HG02885 (cell line): ENCODE data around the gene CCT7.
"Not testable (repeated sequence)": the region's sequence is repeated elsewhere in the genome, so short reads cannot be mapped to it uniquely, and the experiment has no call there.

Experiments
- ATAC-seq: cut with Tn5 transposase; IDR thresholded peaks from one replicate; pipeline ENCODE4 v1.9.1; 2021; ENCODE audit warnings: mild to moderate bottlenecking; ENCODE audit not compliant: unreplicated experiment, poor library complexity

The CCT7 gene

DNA sequence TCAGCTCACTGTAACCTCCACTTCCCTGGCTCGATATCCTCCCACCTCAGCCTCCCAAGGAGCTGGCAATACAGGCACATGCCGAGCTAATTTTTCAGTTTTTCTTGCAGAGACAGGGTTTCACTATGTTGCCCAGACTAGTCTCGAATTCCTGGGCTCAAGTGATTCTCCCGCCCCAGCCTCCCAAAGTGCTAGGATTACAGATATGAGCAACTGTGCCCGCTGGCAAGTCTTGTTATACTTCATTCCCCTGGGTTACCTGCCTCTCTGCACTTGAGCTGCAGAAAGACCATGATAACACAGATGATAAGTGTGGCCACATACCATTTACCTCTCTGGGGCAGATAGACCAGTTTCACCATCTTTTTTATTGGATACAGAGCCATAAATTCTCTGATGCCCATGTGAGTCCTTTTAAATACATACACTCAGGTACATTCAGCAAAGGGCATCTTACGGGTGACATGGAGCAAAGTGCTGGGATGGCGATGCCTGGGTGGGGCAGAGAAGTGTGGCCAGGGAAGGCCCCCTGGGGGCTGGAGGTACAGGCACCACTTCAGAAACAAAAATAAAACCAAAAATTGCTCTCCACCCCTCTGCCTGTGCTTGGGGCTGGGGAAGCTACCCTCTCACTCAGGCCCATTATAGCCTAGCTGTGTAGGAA lies 20.4 kb downstream of the CCT7 start:
- no peak for ATAC-seq

DNA sequence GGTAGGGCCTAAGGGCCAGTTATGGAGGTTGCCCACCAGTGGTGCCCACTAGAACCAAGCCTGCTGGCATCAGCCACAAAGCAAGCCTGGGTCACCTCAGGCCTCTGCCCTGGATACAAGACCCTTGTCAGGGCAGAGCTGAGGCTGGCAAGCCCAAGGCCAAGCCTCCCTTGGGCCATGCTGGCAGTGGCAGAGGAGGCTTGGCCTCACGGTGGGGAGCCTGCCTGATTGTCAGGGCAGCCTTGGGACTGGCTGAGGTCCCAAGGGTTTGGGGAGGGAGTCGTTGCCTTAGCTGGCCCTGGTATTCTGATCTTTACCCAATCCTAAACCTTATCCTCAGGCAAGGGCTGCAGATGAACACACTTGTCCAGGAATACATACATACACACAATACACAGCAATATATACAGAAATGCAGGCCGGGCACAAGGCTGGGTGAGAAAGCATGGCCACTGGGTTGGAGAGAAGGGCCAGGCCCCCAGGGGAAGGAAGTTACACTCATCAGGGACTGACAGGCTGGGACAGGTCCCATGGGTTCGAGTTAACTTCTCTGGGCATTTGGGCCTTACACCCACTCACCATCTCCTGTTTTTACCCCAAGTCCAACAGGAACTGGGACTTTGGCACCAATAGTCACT lies 21.0 kb downstream of the CCT7 start:
- no peak for ATAC-seq

DNA sequence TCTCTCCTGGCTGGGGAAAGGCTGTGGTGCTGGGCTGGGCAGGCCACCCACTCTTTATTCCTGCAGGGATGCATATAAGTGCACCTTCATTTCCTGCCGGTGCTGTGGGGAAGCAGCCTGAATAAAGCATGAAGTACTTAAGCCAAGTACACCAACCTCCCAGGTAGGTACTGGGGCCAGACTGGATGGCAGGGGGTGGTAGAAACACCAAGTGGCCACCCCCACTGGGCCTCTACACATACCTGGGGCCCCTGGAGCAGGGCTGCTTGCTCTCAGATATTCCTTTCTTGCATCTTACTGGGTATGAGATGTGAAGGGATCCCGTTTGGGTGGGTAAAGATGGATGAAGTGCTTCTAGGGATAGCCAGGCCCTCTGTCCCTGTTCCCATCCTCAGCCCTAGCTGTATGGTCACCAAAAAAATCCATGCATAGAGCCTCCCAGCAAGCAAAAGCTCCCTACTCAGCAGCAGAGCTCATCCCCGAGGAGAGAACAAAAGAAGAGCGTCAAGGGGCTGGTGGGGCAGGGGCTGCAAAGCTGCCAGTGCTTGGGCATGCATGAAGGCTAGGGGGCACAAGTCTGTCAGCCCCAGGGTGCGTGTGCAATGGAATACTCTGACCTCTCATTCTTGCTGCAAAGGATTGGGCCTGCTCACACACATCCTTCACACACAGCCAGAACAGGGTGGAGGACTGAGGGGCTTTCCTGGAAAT lies 22.0 kb downstream of the CCT7 start:
- no peak for ATAC-seq

DNA sequence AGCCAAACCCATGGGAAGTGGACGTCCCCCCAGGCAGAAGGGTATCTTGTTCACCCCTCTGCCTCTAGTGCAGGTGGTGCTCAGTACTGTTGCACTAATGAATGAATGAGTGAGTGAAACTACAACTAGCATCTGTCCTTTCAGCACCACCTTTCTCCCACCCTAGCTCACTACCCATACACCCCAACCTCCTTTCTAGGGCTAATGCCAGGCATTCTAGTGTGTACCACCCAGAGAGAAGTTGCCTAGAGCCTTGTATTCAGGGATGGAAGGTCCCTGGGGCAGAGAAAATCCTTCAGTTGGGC lies 22.5 kb downstream of the CCT7 start:
- ATAC-seq: no peak

DNA sequence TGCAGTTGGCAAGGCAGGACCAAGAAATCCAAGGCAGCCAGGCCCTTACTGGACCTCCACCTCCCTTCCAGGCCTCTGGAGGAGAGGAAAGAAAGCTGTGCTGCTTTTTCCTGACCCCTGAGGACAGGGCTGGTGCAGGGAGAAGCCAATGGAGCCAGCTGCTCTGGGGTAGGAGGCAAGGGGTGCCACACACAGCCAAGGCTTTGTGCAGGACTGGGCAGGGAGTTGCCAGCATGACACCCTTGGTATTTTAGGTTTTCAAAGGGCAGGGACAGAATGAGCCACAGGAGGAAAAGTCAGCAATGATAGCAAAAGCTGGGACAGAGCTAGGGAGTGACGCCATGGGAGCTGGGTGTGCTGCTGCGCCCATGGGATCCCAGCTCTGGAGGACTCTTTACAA lies 22.9 kb downstream of the CCT7 start:
- no peak for ATAC-seq

DNA sequence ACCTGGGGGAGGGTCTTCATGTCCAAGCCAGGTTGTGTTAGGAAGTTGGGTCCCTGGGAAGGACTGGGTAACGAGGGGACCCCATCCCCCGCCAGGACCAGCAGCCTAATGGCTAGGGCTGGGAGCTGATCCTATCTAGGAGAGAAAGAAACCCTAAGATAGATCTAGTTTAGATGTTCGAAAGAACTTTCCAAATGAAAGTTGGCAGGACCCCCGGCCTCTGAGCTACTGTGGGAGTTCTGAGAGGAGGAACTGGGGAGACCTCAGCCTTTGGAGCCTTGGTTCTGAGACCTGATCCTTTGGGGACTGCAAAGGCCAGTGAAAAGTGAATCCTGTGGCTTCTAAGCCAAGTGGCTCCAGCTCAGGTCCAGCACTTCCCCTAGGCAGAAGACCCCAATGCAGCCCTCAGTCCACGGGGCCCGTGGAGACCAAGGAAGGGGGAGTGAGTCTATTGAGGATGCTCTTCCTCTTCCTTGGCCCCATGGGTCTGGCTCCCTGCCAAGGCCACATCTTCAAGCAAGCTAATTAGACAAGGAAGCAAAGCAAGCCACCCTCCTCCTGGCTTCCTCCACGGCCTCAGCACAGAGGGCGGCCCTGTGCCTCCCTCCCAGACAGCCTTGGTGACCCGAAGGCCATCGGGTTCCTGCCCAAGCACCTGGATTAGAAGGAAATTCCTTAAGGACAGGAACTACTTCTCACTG lies 23.5 kb downstream of the CCT7 start:
- ATAC-seq: no peak

DNA sequence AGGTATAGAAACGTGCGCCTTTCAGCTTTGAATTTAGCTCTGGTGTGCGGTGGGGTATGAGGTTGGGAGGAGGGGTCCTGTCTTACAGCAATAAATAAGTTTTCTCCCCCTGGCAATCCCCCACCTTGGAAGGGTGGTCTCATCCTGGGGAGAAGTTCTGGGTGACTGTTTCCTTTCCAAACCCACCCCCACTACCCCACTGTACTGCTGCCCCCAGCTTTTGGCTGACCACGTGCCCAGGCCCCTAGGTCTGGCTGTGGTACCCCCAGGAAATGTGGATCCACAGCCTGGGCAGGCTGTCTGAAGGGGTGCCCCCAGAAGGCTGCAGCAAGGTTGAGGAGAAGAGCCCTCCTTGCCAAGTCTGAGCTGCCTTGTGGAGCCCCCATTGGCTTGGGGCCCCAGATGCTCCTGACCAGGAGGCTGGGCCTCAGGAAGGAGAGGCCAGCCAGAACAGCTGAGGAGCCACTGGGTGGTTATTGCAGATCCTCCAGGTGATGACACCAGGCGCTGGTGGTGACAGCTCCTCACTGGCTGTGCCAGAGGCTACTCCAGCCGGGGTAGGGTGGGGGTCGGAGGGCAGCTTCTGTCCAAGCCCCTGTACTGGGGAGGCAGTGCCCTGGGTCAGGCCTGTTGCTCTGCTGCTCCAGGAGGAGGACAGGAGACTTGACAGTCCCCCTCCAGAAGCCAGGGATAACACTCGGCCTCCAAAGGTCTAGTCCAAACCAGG lies 24.2 kb downstream of the CCT7 start:
- ATAC-seq: no peak

DNA sequence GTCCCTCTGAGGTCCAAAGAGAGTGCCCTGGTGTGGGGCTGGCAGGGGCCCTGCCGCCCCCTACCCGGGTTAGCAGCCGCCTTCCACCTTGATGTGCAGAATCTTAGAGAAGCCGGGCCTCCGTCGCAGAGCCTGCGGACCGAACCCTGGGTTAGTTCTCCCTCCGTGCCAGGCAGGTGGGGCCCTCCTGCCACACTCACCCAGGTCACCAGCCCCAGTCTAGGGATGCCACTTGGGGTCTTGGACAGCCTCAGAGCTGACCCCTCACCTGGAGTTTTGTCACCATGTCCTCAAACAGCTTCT lies 24.8 kb downstream of the CCT7 start:
- no peak for ATAC-seq

DNA sequence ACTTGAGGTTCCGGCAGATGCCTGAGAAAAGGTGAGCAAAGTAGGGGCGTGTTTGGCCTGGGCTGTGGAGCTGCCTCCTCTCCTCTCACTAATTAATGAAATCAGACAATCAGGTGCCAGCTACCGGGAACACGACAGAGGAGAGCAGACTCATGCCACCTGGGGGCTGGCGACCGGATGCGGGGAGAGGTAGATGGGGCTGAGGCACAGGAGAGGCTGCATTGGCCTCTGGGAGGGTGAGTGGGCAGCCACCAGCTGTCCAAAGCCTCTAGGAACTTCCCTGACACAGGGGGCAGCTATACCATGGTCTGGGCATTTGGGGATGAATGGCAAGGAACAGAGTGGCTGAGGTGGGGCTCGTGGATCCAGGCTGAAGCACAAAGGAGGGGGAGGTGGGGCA lies 25.2 kb downstream of the CCT7 start:
- ATAC-seq: no peak

DNA sequence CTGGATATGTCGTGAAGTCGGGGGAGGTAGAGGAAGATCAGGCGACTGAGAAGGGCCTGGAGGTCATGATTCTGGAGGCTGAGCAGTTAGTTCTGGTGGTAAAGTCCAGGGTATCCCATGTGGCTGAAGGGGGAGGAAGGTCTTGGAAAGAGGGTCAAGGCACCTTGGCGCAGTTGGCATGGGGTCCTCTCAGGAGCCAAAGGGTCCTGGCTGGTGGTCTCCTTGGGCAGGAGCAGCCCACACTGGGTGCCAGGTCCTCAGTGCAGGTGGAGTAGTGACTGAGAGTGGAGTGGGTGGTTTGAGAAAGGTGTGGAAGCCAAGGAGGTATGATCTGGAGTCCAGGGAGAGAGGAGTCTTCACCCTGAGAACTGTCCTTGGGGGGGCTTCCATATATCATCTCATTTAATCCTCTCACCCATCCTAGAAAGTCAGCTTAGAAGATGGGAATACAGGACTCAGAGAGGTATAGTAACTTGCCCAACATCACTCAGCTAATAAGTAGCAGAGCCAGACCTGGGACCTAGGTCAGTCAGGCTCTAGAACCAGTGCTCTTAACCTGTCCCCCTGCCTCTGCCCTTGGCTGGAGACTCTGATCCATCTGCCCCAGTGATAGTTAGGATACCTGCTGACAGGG lies 25.7 kb downstream of the CCT7 start:
- no peak for ATAC-seq

DNA sequence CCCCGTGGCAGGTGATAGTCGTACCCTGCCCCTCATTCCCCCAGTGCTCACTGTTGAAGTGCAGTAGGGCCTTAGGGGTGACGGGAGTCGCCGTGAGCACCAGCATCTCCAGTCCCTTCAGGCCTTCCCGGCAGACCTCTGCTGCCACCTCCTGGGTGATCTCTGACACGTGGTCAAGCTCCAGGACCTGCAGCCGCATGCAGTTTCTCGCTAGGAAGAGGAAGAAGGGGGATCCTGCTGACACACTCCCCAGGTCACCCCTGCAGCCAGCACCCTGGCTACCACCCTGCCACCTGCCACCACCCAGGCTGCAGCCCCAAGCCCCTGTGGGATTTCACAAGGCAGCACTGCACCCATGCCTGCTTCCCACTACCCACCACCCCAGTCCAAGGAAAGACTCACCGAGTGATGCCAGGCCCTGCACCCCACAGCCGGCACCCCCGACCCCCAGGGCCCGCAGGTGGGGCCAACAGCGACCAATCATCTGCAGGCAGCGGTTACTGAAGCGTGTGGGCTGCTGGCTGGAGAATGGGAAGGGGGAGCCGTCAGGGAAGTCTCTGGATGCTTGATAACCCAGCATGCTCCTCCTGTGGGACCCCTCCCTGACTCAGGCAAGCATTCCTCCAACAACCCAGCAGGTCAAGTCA lies 26.4 kb downstream of the CCT7 start:
- ATAC-seq: no peak

DNA sequence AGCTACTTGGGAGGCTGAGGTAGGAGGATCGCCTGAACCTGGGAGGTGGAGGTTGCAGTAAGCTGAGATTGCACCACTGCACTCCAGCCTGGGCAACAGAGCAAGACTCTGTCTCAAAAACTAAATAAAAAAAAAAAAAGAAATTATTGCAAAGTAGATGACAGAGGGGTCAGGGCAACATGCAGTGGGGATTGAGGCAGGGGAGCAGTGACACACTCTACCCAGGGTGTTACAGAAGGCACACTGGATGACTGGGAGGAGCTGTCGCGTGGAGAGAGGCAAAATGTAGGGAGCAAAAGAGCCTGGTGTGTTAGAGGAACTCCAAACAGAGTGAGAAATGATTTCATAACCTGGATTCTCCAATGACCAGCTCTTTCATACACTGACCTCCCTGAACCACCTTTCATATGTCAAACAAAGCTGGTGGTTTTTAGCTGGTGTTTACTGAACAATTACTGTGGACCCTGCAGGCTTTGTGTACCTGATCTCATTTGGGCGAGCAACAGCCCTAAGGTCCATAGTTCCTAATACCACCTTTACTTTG lies 28.1 kb downstream of the CCT7 start:
- ATAC-seq: no peak

DNA sequence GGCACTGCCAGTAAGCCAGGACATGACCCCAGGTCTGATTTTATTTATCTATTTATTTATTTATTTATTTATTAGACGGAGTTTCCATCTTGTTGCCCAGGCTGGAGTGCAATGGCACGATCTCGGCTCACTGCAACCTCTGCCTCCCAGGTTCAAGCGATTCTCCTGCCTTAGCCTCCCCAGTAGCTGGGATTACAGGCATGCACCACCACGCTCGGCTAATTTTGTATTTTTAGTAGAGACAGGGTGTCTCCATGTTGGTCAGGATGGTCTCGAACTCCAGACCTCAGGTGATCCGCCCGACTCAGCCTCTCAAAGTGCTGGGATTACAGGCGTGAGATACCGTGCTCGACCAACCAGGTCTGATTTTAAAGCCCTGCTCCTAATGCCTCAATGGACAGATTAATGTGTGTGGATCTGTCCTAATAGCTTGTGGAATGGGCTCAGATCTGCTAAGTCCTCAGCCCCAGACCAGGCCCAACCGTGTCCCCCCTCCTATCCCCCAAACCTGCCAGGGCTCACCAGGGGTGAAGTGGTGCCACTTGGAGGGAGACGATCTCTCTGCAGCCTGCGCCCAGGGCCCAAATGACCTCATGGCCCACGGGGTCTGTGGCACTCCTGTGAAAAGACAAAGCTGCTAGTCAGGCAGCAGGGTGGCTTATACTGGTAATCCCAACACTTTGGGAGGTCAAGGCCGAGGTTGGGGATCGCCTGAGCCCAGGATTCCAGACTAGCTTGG lies 28.8 kb downstream of the CCT7 start:
- ATAC-seq: not testable (repeated sequence)

DNA sequence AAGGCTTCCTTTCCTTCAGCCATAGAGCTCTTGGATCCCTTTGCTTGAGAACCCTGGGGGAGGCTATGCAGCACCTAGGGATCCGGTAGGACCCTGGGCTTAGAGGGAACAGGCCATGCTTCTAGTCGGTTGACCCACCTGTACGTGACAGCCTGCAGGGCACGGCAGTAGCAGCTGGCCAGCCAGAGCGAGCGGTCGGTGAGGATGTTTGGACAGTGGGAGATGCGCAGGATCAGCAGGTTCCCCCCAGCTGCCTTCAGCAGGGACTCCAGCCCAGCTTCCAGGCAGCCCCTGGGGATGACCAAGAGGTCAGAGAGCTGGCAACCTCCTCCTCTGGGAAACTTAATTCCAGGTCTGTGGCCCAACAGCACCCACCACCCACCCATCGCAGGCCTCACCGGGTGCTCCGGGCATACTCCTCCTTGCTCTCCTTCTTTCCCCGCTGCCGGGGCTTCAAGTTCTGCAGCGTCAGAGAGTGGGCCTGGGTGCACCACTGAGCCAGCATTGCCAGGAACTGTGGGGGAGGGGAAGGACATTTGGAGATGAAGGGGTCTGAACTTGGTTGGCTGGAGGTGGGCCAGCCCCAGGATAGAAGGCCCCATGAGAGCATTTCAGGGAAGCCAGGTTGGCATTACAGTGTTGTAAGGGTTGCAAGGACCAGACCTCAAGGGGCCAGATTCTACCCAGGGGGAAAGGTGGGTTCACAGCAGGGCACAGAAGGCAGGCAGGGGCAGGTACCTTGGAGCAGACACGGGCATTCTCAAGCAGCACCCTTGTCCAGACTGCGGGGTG lies 29.6 kb downstream of the CCT7 start:
- ATAC-seq: no peak

DNA sequence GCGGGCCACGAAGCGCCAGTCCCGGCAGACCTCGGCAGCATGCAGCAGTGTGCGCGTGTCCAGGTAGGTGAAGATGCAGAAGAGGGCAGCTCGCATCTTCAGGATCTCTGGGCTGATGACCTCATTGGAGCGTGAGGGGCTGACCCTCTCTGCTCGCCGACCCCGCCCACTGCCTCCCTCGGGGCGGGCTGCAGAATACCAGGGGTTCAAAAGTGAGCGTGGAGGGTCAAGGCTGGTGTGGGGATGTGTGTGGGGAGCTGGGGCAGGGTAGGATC lies 30.2 kb downstream of the CCT7 start:
- no peak for ATAC-seq

DNA sequence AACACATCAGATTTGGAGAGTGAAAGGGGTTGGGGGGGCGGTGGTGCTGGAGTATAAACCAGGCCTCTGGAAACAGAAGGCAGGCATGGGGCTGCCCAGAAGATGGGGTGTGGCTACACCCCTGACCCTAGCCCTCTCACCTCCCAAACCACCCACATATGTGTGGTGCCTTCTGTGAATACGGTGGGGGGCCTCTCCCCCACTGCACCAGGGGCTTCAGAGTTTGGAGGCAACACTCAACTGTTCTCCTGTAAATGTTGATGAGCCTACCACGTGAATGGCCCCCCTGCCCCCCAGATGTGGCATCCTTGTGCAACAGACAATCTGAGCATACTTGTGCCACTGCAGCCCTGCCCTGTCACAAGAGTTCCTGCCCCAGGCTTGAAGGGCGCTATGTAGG lies 30.7 kb downstream of the CCT7 start:
- no peak for ATAC-seq

DNA sequence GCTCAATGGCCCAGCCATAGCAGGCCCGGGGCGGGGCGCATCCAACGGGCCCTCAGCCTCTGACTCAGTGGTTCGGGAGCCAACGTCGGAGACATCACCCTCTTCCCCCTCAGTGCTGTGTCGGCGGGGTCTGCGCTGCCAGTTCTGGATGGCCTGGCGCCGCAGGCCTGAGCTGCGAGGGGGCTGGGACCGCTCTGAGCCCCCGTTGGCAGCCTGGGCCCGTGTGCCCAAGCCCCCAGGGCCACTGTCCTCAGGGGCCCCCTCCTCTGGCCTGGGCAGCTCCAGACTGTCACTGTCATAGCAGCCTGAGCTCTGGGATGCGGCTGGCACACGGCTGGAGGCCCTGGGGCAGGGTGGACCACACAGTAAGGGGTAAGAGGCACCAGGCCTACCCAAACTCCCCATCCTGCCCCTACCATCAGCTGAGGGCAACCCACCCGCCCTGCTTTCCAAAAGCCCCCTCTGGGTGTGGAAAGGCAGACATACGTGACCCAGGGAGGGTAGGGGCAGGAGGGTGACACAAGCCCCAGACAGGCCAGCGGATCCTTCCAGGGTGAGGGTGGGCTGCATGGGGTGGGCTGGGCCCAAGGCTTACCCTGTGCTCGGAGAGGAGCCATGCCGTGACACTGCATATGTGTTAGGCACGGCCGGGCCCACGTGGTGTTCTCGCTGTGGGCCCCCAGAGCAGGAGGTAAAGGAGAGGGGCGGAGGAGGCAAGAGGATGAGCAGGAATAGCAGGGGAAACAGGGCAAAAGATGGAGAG lies 31.4 kb downstream of the CCT7 start:
- no peak for ATAC-seq
